GM12801 (cell line): ENCODE results near the gene GPR137.

ENCODE experiments used
- CTCF ChIP-seq: IDR thresholded peaks from one replicate; pipeline ENCODE4 v1.5.1; 2011; ENCODE audit warnings: control low read depth; ENCODE audit not compliant: insufficient read length; ENCODE audit errors: extremely low read depth

GPR137 gene

GRCh38 chr11:64330888-64331287, 45.2 kb downstream of the GPR137 start:
- TF ChIP-seq CTCF: no peak

- TF ChIP-seq CTCF: no peak
Measured at GRCh38 chr11:64331569-64332371, 46.1 kb downstream of the GPR137 start.

- no peak for TF ChIP-seq CTCF
Measured at GRCh38 chr11:64333556-64333955, 47.9 kb downstream of the GPR137 start.

GRCh38 chr11:64334764-64335735, 49.4 kb downstream of the GPR137 start:
- TF ChIP-seq CTCF: no peak

- TF ChIP-seq CTCF: no peak
Measured at GRCh38 chr11:64337538-64338249, 52.0 kb downstream of the GPR137 start.

GRCh38 chr11:64338716-64339115, 53.1 kb downstream of the GPR137 start:
- no peak for TF ChIP-seq CTCF
